Activated gamma-delta T cell (primary cell): ENCODE results near the gene VEPH1.

Experiments used
- DNase-seq: peaks from one replicate; lab custom pipeline; 2025; lab: John Stamatoyannopoulos, UW
- total RNA-seq, 2 donors: gene quantifications; one replicate each; lab custom pipeline; 2026; lab: John Stamatoyannopoulos, UW

The VEPH1 gene
- 0 to 0.09 reads per million in 2 donors for total RNA-seq

DNA sequence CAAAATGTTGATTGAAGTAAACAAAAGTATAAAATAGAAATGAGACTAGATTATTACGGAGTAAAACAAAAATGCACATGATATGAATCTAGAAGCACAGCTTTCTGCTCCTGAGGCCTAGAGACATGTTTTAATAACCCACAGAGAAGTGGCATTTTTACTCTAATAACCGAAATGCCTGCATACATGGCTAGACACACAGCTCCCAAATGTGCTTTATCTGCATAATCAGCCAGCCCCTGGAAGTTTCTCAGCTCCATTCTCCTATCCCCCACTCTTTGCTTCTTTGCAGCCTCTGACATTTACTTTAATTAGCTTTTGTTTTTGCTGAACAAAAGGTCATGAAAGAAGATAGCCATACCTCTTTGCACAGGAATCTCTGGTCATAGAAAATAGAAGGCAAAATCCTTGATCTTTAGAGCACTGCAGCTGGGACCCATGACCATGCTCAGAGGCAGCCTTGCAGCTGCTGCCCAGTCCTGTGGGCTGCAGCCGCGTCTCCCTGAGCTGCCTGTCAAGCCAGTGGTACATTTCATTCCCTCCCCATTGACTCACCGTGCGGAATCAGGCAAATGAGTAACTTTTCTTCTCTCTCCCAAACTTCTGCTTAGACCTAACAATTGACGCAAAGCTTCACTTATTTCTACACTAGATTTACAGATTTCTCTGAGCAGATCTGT, at the start of gene VEPH1:
TSS of gene VEPH1 (minus strand) at position 501 of the 680 bp plus-strand sequence. CDS start 8,067 bp downstream, outside the sequence.
- no peak for DNase-seq

- DNase-seq: no peak
These were observed 48.7 kb upstream of the VEPH1 start for GRCh38 chr3:157551961-157552360.

- no peak for DNase-seq
These were observed 46.3 kb upstream of the VEPH1 start for GRCh38 chr3:157549498-157549897.

- DNase-seq: no peak
These were observed 41.4 kb upstream of the VEPH1 start for GRCh38 chr3:157544501-157545130.

GRCh38 chr3:157543501-157544035, 40.4 kb upstream of the VEPH1 start:
- DNase-seq: no peak

GRCh38 chr3:157542711-157543500, 39.7 kb upstream of the VEPH1 start:
- DNase-seq: no peak

DNA sequence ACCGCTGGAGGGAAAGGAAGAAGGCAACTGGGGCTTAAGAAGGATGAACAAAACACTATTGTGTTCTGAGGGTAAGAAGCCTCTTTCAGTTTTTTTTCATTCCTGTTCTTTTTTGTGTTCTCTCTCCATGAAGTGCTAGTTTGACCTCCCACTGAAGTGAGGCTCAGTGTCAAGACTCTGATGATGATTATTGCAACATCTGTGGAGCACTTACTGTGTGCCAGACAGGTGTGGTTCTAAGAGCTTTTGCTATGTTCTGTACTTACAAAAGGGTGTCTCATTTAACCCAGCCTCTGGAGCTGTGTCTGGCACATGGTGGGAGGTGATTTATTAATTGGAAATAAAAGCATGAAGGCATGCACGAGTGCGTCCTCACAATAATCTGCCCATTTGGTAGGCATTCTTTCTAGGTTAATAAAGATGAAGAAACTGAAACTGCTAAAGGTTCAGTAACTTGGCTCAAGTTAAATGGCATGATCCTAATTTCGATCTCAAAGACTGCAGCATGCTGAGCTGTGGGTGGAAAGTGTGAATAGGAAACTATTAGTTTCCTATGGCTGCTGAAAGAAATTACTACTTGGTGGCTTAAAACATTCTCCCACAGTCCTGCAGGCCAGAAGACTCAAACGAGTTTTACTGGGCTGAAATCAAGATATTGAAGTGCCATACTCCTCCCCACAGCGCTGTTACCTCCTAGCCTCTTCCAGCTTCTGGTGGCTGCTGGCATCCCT, 38.5 kb upstream of the VEPH1 start:
- no peak for DNase-seq

GRCh38 chr3:157540656-157541055, 37.4 kb upstream of the VEPH1 start:
- no peak for DNase-seq

- DNase-seq: no peak
These were observed 32.5 kb upstream of the VEPH1 start for GRCh38 chr3:157535667-157536066.

GRCh38 chr3:157534725-157535161, 31.5 kb upstream of the VEPH1 start:
- DNase-seq: no peak

DNA sequence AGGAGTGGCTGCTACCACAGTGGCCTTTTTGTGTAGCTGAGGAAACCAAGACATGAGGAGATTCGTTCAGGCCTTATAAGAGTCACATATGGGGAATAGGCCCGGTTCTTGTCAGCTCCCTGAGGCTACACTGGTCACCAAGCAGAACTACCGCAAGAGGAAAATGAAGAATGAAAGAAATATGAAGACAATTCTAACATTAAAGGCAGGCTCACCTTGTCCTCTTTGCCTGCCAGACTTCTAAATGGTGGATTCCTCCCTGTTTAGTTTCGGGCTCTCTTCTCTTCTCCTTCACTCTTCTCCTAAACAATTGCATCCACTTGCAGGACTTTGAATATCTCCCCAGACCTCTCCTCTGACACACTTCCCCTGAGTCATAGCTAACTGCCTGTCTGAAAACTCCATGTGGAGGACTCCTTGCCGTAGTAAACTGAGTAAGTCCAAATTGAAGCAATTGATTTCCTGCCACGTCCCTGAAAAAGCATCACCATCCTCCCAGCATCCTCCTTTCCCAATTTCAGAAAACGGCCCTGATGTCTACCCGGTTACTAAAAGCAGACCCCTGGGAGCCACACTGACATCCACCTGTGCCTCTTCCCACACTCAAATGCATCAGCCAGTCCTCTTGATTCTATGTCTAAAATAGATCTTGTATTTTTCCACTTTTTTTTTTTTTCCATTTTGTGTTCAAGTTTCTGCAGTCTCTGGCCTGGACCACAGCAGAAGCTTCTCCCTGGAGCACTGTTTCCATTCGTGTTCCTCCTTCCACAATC, 30.3 kb upstream of the VEPH1 start:
- no peak for DNase-seq

- DNase-seq: no peak
These were observed 29.5 kb upstream of the VEPH1 start for GRCh38 chr3:157532529-157533297.

DNA sequence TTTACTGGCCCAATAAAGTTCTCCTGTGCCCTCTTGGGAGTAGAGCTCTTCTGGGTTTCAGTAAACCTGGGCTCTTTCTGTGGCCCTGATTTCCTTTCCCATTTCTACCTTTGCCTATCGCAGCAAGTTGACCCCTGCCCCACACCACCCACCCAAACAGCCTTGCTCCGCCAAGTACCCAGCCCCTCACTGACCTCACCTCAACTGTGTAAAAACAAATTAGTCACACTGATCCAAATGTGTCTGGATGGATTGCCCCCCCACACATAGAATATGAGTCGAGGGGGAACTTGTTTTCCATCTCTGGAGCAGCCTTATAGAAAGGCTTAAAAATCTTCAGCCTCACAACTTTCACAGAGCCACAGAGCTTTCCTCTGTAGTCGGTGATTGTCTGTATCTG, 28.6 kb upstream of the VEPH1 start:
- no peak for DNase-seq

GRCh38 chr3:157531301-157531660, 28.1 kb upstream of the VEPH1 start:
- no peak for DNase-seq

DNA sequence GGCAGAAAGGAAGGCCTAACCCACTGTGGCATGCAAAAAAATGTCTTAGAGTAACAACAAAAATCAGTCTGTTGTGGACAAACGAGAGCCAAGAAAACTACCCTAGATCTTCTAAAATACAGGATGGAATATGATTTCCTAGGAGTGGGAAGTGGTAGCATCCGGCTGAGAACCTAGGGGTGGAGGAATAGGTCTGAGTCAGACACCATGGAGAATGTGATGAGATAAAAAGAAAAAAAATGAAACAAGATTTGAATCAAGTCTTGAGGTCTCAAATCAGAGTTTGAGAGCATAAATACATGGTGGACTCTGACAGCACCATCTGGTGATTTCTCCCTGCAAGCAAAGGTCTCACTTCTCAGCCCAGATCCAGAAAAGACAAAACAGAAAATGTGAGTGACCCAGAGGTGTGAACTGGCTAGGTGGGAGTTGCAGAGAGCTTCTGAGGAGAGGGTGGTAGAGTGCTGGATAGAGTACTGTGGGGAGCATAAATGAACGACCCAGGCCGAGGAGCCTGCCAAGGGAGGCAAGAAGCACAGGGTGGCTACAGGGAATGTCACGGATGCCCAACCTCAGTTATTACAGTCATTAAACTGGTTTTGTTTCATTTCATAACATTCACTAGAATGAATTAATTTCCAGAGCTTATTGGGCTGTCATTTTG, 27.6 kb upstream of the VEPH1 start:
- no peak for DNase-seq

GRCh38 chr3:157529751-157530150, 26.5 kb upstream of the VEPH1 start:
- DNase-seq: no peak

- no peak for DNase-seq
These were observed 25.9 kb upstream of the VEPH1 start for GRCh38 chr3:157529085-157529484.

DNA sequence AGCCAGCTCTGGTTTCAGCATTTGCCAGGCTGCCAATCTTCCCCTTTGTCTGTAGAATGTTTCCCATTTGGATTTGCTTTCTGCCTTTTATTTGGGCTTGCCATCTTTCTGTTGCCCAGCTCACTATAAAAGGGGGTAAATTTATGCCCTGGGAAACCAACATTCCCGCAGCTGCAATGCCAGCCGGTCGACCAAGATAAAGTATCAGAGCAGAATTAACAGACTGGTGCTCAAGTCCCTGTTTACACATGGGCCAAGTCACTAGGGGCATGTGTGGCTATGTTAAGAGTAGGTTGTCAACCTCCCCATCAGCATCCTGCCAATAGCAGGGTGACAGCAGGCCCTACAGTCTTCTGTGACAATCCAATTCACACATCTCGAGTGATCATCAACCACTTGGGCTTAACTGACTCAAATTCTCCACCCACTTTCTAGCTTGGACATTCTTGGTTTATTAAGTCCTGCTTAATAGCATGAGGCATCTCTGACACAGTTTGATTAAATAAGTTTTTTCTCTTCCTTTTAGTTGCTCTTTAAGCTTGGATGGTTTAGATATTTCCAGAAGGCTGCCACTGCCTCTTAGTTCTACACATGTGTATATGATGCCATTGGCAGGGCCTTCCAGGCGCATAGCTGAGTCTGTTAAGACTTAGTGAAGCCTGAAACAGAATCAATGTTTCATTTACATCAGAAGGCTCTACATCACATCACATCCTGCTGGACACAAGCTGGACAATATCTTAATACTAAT, 24.1 kb upstream of the VEPH1 start:
- no peak for DNase-seq

GRCh38 chr3:157526036-157526435, 22.8 kb upstream of the VEPH1 start:
- DNase-seq: no peak
